ENCODE data around the gene TMPRSS4.

The TMPRSS4 gene

GRCh38 chr11:118105657-118106305 lies 28.9 kb downstream of the TMPRSS4 start:
- no peak for DNase-seq (ENCODE audit: low spot score)

DNA sequence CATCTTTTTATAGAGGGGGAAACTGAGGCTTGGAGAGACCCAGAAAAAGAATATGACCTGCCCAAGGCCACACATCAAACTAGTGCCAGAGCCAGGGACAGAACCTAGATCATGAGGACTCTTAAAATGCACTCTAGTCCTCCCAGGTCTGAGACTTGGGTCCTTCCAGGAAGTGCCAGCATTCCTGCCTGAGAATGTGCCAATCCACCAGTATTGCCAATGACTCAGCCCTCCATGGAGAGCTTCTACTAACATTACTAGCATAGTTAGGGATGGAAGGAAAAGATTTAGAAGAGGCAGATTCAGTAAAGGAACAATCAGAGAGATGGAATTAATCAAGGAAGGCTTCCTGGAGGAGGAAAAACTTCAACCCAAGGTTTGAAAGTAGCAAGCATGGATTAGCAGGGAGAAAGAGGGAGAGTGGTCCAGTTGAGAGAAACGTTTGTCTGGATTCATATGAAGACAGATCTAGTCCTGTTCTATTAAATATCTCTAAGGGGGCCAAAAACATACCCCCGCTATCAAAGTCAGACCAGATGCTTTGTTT lies 30.0 kb downstream of the TMPRSS4 start:
- peak; percentile 82 for DNase-seq (ENCODE audit: low spot score)

GRCh38 chr11:118108513-118108912 lies 31.6 kb downstream of the TMPRSS4 start:
- no peak for DNase-seq (ENCODE audit: low spot score)

DNA sequence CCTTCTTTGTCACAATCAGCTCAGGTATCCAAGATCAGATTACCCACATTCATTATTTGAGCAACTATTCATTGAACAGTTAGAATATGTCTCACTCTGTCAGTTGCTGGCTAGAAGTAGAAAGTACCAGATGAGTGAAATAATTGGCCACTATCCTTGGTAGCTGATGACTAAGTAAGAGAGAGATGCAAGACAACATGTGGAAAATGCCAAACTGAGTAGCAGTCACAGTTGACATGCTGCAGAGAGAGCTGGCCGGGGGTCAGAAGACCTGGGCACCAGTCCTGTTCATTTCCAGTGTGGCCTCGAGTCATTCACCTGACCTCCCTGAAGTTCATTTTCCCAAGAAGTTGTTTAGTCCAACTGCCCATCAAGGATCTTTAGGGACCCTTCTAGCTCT lies 32.4 kb downstream of the TMPRSS4 start:
- DNase-seq (ENCODE audit: low spot score): peak; percentile 75

- no peak for DNase-seq (ENCODE audit: low spot score)
Measured at GRCh38 chr11:118111019-118111743, 34.3 kb downstream of the TMPRSS4 start.

DNA sequence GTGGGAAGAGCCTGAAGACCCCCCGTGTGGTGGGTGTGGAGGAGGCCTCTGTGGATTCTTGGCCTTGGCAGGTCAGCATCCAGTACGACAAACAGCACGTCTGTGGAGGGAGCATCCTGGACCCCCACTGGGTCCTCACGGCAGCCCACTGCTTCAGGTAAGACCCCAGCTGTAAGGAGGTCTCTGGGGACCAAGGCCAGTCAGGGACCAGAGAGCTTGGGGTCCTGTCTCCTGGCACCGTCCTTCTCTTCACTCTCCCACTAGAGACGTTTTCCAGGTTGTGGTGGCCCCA lies 34.8 kb downstream of the TMPRSS4 start:
- no peak for DNase-seq (ENCODE audit: low spot score)

DNA sequence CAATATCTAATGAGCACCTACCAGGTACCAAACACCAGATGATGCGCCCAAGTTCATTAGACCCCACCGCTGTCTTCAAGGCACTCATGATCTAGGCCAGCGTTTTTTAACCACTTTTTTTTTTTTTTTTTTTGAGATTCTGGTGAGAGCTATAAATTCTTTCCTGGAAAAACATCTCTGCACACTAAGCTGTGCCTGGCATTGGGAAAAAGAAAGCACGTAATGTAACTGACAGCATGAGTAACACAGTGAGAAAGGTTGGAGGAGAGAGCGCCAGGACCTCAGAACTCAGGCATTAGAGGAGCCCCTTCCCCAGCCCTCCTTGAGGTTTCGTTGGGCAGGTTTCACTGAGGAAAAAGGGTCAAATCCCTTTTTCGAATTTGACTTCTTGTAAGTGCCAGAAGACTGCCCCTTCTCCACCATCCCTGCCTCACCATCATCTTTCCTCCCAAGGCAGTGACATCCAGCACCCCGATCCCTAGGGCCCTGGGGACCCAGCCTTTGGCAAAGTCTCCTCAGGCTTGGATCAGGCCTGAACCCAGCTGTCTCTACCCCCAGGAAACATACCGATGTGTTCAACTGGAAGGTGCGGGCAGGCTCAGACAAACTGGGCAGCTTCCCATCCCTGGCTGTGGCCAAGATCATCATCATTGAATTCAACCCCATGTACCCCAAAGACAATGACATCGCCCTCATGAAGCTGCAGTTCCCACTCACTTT lies 36.0 kb downstream of the TMPRSS4 start:
- no peak for DNase-seq (ENCODE audit: low spot score)

GRCh38 chr11:118114266-118114665 lies 37.4 kb downstream of the TMPRSS4 start:
- DNase-seq (ENCODE audit: low spot score): no peak

- DNase-seq (ENCODE audit: low spot score): no peak
Measured at GRCh38 chr11:118115048-118115447, 38.2 kb downstream of the TMPRSS4 start.

DNA sequence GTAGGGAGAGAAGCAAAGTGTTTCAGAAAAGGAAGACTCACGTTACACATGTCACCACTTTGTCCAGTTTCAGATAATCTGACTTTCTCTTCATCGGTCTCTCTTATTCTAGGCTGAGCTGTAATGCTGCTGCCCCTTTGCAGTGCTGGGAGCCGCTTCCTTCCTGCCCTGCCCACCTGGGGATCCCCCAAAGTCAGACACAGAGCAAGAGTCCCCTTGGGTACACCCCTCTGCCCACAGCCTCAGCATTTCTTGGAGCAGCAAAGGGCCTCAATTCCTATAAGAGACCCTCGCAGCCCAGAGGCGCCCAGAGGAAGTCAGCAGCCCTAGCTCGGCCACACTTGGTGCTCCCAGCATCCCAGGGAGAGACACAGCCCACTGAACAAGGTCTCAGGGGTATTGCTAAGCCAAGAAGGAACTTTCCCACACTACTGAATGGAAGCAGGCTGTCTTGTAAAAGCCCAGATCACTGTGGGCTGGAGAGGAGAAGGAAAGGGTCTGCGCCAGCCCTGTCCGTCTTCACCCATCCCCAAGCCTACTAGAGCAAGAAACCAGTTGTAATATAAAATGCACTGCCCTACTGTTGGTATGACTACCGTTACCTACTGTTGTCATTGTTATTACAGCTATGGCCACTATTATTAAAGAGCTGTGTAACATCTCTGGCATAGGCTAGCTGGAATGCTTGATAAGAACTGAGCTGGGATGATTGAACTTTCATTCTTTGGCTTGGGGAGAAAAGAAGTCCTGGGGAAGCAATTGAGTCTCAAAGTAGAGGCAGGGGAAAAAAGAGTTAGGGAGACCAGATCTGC lies 41.1 kb downstream of the TMPRSS4 start:
- no peak for DNase-seq (ENCODE audit: low spot score)

DNA sequence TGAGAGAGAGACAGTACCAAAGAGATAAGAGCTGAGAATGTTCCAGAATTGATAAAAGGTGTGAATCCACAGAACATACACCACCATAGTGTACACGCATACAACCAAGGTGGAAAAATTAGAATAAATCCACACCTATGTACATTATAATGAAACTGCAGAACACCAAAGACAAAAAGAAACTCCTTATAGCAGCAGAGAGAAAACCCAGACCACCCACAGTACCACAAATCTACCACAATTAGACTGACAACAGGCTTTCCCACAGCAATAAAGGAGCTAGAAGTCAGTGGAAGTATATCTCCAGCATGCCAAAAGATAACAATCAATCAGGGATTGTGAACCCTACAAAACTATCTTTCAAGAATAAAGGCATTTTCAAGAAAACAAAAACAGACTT lies 43.9 kb downstream of the TMPRSS4 start:
- DNase-seq (ENCODE audit: low spot score): no peak

DNA sequence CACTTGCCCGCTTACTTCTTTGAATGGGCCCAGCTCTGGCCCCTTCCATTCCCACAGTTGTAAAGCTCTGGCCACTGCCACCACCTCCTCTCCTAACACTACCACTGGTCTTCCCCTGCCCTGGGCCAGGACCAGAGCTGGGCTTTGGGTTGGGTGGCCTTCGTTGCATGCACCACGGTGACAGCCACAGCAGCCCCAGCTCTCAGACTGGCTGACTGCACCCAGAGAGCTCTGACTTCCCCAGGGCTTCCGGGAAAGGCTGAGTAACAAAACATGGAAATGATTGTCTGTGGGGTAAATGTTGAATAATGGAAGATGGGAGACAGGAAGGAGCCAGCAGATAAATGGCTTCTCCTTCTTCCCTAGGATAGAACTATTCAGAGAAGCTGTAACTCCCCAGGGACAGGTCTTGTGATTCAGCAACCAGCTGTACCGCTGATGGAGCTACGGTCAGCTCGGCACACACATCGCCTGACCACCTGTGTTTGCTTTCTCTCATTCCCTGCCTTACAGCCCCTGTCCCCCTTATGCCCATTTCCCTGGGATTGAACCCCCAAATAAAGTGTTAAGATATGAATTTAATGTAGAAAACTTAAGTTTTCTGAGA lies 48.2 kb downstream of the TMPRSS4 start:
- DNase-seq (ENCODE audit: low spot score): no peak

GRCh38 chr11:118126082-118126838 lies 49.4 kb downstream of the TMPRSS4 start:
- DNase-seq (ENCODE audit: low spot score): peak; percentile 82

GRCh38 chr11:118128310-118128709 lies 51.4 kb downstream of the TMPRSS4 start:
- no peak for DNase-seq (ENCODE audit: low spot score)

- no peak for DNase-seq (ENCODE audit: low spot score)
Measured at GRCh38 chr11:118128721-118129470, 52.0 kb downstream of the TMPRSS4 start.

GRCh38 chr11:118129471-118130172 lies 52.7 kb downstream of the TMPRSS4 start:
- no peak for DNase-seq (ENCODE audit: low spot score)

DNA sequence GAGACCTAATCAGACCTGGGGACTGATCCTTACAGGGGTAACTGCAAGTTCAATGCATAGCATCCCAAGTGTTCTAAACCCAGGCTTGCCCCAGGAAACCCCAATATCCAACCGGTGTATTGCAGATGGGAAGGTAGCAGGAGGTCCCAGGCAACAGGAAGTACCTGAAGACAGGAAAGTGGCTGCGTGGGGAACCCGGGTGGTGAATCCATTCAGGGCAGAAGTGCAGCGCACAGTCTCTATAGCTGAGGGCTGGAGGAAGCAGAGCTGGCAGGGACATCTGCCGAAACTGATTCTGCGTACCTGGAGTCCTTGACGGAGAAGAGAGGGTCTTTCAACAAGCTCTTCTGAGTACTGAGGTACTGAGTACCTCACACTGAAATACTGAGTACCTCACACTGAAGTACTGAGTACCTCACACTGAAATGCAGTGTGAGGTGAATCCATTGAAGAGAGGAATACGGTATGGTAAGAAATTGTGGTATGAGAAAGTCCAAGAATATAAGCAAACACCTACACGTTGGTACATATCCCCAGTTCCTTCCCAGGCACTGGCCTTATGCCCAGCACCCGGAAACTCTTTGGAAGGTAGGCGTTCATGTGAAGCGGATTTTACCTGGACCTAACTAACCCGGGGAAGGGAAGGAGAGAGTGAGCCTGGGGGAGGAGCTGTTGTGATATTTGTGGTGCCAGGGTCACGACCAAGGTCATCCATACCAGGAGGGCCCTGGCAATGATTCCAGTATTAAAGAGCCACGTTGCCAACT lies 55.7 kb downstream of the TMPRSS4 start:
- DNase-seq (ENCODE audit: low spot score): no peak

DNA sequence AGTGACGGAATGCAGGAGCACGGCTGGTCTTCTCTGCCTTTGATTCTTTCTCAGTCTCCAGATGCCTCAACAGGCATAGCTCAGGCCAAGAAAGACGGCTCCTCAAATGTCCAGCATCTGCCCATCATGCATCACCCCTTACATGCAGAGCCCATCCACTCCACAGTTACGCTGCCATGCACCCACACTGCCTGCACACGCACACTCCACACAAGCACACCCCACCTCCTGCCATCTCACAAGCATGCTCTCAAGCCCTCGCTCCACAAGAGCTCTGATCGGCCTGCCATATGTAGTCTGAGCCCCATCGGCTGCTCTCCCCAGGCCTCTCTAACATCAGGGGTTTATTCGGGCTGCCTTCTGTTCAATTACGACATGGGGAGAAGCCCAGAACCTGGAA lies 56.9 kb downstream of the TMPRSS4 start:
- DNase-seq (ENCODE audit: low spot score): no peak
